Progenitor cell of endocrine pancreas (in vitro differentiated cells): ENCODE results near the gene ACOT7. TPM values are rescaled to one million over a fixed set of nuclear protein-coding genes. Genes with fewer than 3 reads are reported as not detected.

Experiments
- DNase-seq: peaks from one replicate; pipeline ENCODE4 v3.0.0; 2021; ENCODE audit warnings: low spot score; ENCODE audit not compliant: unreplicated experiment
- H3K27ac Mint-ChIP-seq: 2 replicates; pipeline ENCODE4 v1.8.0; 2021; ENCODE audit warnings: mild to moderate bottlenecking, moderate library complexity, mixed read lengths
- H3K27me3 Mint-ChIP-seq: 2 replicates; pipeline ENCODE4 v1.8.0; 2021; ENCODE audit warnings: mixed read lengths
- H3K36me3 Mint-ChIP-seq: 2 replicates; pipeline ENCODE4 v1.8.0; 2022; ENCODE audit warnings: mixed read lengths; ENCODE audit not compliant: insufficient read depth
- H3K4me1 Mint-ChIP-seq: 2 replicates; pipeline ENCODE4 v1.8.0; 2021; ENCODE audit warnings: low read depth, mixed read lengths
- H3K4me3 Mint-ChIP-seq: 2 replicates; pipeline ENCODE4 v1.8.0; 2021; ENCODE audit warnings: low read depth, mild to moderate bottlenecking, moderate library complexity, mixed read lengths
- H3K9me3 Mint-ChIP-seq: 2 replicates; pipeline ENCODE4 v1.8.0; 2021; ENCODE audit warnings: low read depth, mixed read lengths
- total RNA-seq: library from RNA; stranded (reverse); gene quantifications from 2 replicates; pipeline ENCODE4 v1.2.1, GENCODE V29; 2021
- TF ChIP-seq, protein P1 (sequence below): fragments of 200-600 bp; sonication (generic); IDR thresholded peaks from one replicate; pipeline ENCODE4 v1.5.0; 2021; ENCODE audit warnings: antibody characterized with exemption, mild to moderate bottlenecking; ENCODE audit not compliant: unreplicated experiment

The ACOT7 gene
- total RNA-seq, 1 donor from 2014 or later: 30.2 TPM

DNA sequence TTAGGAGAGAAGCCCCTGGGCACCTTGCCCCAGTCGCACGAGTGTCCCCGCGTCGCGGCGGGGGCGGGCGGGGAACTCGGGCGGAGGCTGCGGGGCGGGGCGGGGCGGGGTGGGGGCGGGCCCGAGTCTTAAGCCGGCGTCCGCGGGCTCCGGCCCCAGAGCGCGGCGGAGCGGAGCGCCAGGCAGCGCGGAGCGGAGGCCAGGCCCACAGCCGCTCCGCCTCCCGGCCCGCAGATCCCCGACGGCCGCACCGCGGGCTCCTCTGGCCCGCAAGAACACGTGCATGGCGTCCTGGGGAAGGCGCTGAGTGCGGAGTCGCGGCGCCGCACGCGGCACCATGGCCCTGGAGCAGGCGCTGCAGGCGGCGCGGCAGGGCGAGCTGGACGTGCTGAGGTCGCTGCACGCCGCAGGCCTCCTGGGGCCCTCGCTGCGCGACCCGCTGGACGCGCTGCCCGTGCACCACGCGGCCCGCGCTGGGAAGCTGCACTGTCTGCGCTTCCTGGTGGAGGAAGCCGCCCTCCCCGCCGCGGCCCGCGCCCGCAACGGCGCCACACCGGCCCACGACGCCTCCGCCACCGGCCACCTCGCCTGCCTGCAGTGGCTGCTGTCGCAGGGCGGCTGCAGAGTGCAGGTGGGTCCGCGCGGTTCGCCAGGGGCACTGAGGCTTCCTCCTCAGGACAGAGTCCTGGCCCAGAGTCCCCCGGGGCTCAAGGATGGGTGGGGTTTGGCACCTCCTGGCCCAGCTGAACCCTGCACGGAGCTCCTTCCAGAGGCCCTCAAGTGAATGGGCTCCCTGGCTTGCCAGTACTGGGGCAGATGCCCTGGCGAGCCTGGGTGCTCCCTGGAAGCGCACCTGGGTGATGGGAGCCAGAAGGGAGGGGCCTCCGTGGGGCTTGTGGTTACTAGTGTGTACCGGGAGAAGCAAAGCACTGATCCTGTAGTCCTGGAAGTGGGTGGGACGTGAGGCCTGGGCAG is 31.3 kb upstream of the ACOT7 start, which contains the start of gene ESPN:
ESPN (plus strand) TSS at position 158 of the 975 bp plus-strand sequence; CDS start at position 338, 180 bp downstream.
- no peaks in the 10 kb centered on the region for H3K4me1 Mint-ChIP-seq
- TF ChIP-seq, protein P1, sequence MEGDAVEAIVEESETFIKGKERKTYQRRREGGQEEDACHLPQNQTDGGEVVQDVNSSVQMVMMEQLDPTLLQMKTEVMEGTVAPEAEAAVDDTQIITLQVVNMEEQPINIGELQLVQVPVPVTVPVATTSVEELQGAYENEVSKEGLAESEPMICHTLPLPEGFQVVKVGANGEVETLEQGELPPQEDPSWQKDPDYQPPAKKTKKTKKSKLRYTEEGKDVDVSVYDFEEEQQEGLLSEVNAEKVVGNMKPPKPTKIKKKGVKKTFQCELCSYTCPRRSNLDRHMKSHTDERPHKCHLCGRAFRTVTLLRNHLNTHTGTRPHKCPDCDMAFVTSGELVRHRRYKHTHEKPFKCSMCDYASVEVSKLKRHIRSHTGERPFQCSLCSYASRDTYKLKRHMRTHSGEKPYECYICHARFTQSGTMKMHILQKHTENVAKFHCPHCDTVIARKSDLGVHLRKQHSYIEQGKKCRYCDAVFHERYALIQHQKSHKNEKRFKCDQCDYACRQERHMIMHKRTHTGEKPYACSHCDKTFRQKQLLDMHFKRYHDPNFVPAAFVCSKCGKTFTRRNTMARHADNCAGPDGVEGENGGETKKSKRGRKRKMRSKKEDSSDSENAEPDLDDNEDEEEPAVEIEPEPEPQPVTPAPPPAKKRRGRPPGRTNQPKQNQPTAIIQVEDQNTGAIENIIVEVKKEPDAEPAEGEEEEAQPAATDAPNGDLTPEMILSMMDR: no peak
- no peaks in the 10 kb centered on the region for H3K36me3 Mint-ChIP-seq
- no peak within 1 kb of the TSS for H3K4me3 Mint-ChIP-seq
- H3K27me3 Mint-ChIP-seq: peaks cover 71% of the 10 kb centered on the region
- no peaks in the 10 kb centered on the region for H3K9me3 Mint-ChIP-seq
- no peak within 1 kb of the TSS for H3K27ac Mint-ChIP-seq
- no peak for DNase-seq

DNA sequence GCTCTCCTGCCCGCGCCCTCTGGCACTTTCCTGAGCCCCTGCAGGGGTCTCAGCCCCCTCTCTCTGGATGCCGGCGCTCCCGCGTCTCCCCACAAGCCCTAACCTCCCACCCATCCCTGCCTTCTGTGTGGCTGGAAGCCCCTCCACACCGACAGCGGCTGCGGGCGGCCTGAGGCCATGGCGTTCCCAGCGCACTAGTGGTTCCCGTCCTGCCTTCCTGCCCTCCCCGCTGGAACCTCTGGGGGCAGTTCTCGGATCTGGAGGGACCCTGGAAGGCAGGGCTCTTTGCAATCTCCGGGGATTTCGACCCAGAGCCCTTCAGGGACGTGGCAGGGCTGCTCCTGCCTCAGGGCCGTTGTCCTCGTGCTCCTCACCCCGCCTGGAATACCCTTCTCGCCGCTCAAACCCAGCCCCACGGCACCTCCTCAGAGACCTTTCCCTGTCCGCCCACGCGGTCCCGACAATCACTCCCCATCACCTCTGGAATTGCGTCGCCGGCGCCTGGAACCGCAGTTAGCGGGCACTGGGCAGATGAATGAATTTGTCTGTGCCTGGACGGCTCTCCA is 30.5 kb upstream of the ACOT7 start:
- Mint-ChIP-seq H3K27ac (no peak overlapping the region), H3K4me3 (no peak overlapping the region), H3K27me3 (peaks cover 69% of the 10 kb centered on the region), H3K4me1 (no peaks in the 10 kb centered on the region), H3K9me3 (no peaks in the 10 kb centered on the region), H3K36me3 (no peaks in the 10 kb centered on the region)
- no peak for DNase-seq
- TF ChIP-seq, protein P1: no peak

DNA sequence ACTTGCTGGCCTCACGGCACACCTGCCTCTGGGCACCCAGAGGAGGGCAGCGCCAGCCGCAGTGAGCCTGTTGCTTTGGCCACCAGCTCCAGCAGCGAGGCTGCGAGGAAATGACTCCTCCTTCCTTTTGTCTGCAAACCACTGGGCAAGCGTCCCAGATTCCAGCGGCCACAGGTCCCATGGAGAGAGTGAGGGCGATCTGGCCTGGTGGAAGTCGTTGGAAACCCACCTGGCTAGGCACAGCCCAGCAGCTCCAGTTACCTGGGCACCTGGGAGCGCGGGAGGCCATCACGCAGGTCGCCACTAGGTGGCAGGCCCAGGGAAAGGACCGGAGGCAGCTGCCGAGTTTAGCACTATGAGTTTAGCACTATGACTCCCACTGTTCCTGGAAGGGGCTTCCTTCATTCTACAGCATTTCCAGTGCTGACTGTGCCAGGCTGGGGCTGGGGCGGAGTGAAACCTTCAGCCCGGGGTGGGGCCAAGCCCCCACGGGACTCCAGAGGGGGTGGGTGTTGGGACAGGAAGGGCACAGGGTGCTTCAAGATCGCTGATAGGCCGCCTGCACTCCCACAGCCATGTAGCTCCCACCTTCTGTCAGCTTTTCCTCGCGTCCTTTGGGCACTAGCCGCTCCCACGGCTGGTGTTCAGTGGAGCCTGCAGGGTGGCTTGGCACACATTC is 29.9 kb upstream of the ACOT7 start:
- Mint-ChIP-seq H3K27ac (no peak overlapping the region), H3K4me1 (no peaks in the 10 kb centered on the region), H3K4me3 (no peak overlapping the region), H3K36me3 (no peaks in the 10 kb centered on the region), H3K9me3 (no peaks in the 10 kb centered on the region), H3K27me3 (peaks cover 72% of the 10 kb centered on the region)
- TF ChIP-seq, protein P1: peak; percentile 92
- peak; percentile 70 for DNase-seq

DNA sequence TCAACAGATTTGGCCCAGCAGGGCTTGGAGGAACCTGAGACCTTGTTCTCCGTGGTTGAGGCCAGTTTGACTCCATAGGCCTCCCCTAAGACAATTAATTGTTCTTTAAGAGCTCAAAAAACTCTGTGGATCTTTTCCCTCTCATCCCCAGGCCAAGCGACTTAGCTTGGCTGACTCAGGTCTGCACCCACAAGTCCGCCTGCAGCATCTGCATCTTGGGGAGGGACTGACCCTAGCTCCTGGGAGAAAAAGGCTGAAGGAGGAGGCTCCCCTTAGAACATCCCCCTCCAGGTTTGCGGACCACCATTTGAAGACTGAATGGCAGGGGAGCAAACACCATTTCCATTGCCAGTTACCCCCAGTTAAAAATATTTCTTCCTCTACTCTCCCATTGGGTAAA is 27.7 kb upstream of the ACOT7 start:
- no peaks in the 10 kb centered on the region for H3K9me3 Mint-ChIP-seq
- no peak overlapping the region for H3K27ac Mint-ChIP-seq
- TF ChIP-seq, protein P1: no peak
- H3K27me3 Mint-ChIP-seq: peaks cover 80% of the 10 kb centered on the region
- H3K36me3 Mint-ChIP-seq: no peaks in the 10 kb centered on the region
- no peak overlapping the region for H3K4me3 Mint-ChIP-seq
- H3K4me1 Mint-ChIP-seq: no peaks in the 10 kb centered on the region
- no peak for DNase-seq

DNA sequence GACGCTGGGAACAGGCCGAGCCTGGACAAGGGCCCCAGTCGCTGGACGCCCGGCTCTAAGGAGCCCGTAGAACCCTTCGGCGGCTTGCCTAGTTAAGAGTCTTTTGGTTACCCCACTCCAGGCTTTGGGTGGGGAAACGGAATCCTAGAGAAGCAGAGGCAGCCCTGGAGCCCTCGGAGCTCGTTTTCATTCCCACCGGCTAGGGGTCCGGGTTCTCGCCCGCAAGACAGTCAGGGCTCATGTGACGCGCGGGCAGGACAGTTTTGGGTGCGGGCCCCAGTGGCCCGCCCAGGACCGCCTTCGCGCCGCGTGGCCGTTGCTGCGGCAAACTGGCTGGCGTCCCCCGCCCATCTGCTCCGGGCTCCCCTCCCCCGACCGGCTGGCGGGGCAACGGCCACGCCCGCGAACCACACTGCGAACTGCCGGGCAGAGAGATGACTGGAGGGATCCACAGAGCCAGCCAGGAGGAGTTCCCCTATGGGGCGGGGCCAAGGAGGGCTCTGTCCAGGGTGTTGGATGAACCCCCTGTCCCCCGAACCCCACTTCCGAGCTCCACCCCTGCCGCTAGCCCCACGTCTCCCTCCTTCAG is 27.0 kb upstream of the ACOT7 start:
- no peaks in the 10 kb centered on the region for H3K9me3 Mint-ChIP-seq
- H3K36me3 Mint-ChIP-seq: no peaks in the 10 kb centered on the region
- H3K27ac Mint-ChIP-seq: no peak overlapping the region
- no peaks in the 10 kb centered on the region for H3K4me1 Mint-ChIP-seq
- no peak overlapping the region for H3K4me3 Mint-ChIP-seq
- no peak for DNase-seq
- TF ChIP-seq, protein P1: no peak
- H3K27me3 Mint-ChIP-seq: peaks cover 80% of the 10 kb centered on the region
